Adrenal gland (tissue), 12 donors: ENCODE data around the gene RNF220. TPM values are rescaled to one million over a fixed set of nuclear protein-coding genes. Genes with fewer than 3 reads are reported as not detected.

ENCODE experiments used
- DNase-seq, 7 donors: peaks; one replicate each; pipeline ENCODE4 v3.0.0-alpha.2; 2019 to 2020
- H3K27ac ChIP-seq, 5 donors: fragments of 200-600 bp; sonication (generic) in 4 of 5; 1 replicate in 3 of 5; 2 replicates in 2 of 5; pipeline versions ENCODE4 v1.5.1 to v1.8.0; 2016 to 2020; ENCODE audit warnings: mild to moderate bottlenecking in 1 of 5
- H3K27me3 ChIP-seq: fragments of 200-600 bp; 2 replicates; pipeline ENCODE4 v1.8.0; 2021
- H3K36me3 ChIP-seq, 2 donors: fragments of 200-600 bp; replicated peaks in 1 of 2; 1 replicate in 1 of 2; 2 replicates in 1 of 2; pipeline versions ENCODE4 v1.5.1 to v1.8.0; 2018 to 2022
- H3K4me1 ChIP-seq, 2 donors: fragments of 200-600 bp; replicated peaks in 1 of 2; 1 replicate in 1 of 2; 2 replicates in 1 of 2; pipeline versions ENCODE4 v1.5.1 to v1.8.0; 2018 to 2021
- H3K4me3 ChIP-seq, 4 donors: fragments of 200-600 bp; sonication (generic) in 3 of 4; one replicate each; pipeline ENCODE4 v1.5.1; 2016 to 2018
- H3K9me3 ChIP-seq, 3 donors: fragments of 200-600 bp; sonication (generic) in 1 of 3; replicated peaks in 1 of 3; 1 replicate in 2 of 3; 2 replicates in 1 of 3; pipeline versions ENCODE4 v1.5.1 to v1.8.0; 2016 to 2021
- CTCF ChIP-seq, 6 experiments: fragments of 450-650 bp in 4 of 6; fragments of 200-600 bp in 2 of 6; sonication (generic) in 1 of 6; IDR thresholded peaks; 1 replicate in 5 of 6; 2 replicates in 1 of 6; pipeline versions ENCODE4 v1.5.1 to v1.8.0; 2016 to 2021; ENCODE audit warnings: antibody characterized with exemption in 6 of 6, mild to moderate bottlenecking in 2 of 6, moderate library complexity in 1 of 6
- POLR2A ChIP-seq, 2 donors: fragments of 450-650 bp; IDR thresholded peaks; one replicate each; pipeline ENCODE4 v1.6.1; 2017; ENCODE audit warnings: antibody characterized with exemption in 2 of 2, mild to moderate bottlenecking in 2 of 2, moderate library complexity in 1 of 2
- WGBS, 4 donors: extraction: QIAGEN DNeasy Blood & Tissue Kit in 2 of 4; methylation state at CpG; one replicate each; pipeline versions ENCODE4 v1.1.5 to v1.1.7; 2013 to 2017; 5-methylcytosine and 5-hydroxymethylcytosine counted together
- intact Hi-C, 2 donors: fragments of 100-400 bp; cut with DNase I; formaldehyde crosslinking; loops; one replicate each; pipeline versions ENCODE4 v1.14.1 to v1.15.0; 2022 to 2023
- polyA plus RNA-seq, 3 donors: library from polyadenylated mRNA; stranded (reverse); fragments of 200-250 nt in 2 of 3; fragments of 350-450 nt in 1 of 3; fragmentation: Illumina TruSeq in 1 of 3; extraction: RNeasy Lipid Tissue Mini Kit (QIAGEN cat#74804) in 1 of 3; gene quantifications; one replicate each; pipeline ENCODE4 v1.2.3, GENCODE V29; 2013 to 2014
- total RNA-seq, 9 donors: library from RNA; depleted of rRNA in 4 of 9; stranded (reverse); fragments of >200 nt in 4 of 9; fragments of 120-200 nt in 1 of 9; fragmentation: NEBNext Ultra II Directional in 1 of 9; extraction: Animal tissue kit (Norgen Biotek cat#: 25700) in 1 of 9; gene quantifications; one replicate each; pipeline versions ENCODE4 v1.1.0 to v1.2.4, GENCODE V29; 2013 to 2023
- donor health status: healthy with polysubstance abuse.
- donor health status: Bipolar disorder and iron deficiency.
- donor health status: DM: yes; HTN: yes; CAD: no.
- donor health status: DM: no; HTN: no; CAD: no.
- donor health status: DM: no; HTN: no; CAD: no.
- donor health status: DM: yes; HTN: yes; CAD: no.

The RNF220 gene
- total and polyA plus RNA-seq, 12 donors, result 36.3 to 150 (median 66.5) TPM

- no peak overlapping the region for H3K27ac ChIP-seq
- DNase-seq, result no peak
- H3K36me3 ChIP-seq, result no peaks in the 10 kb centered on the region
- intact Hi-C loops, result no loop called here
- H3K27me3 ChIP-seq, result peaks cover 12% of the 10 kb centered on the region
- WGBS, 4 donors, result 60 to 83% (median 69%) methylated on average over 3 of the region's 3 CpGs
- no peaks in the 10 kb centered on the region for H3K9me3 ChIP-seq
- TF ChIP-seq CTCF (IDR thresholded peaks at IDR 0.05), result no peak
- TF ChIP-seq POLR2A (IDR thresholded peaks at IDR 0.05), result no peak
- H3K4me1 ChIP-seq, result no peaks in the 10 kb centered on the region
- H3K4me3 ChIP-seq, result no peak overlapping the region
These were observed 106.3 kb downstream of the RNF220 start for GRCh38 chr1:44511363-44511762.

- H3K27me3 ChIP-seq, result peaks cover 12% of the 10 kb centered on the region
- no peaks in the 10 kb centered on the region for H3K36me3 ChIP-seq
- H3K4me3 ChIP-seq, result no peak overlapping the region
- intact Hi-C loops, result no loop called here
- no peaks in the 10 kb centered on the region for H3K4me1 ChIP-seq
- WGBS, 4 donors, result 59 to 67% (median 62%) methylated on average over 7 of the region's 7 CpGs
- no peaks in the 10 kb centered on the region for H3K9me3 ChIP-seq
- no peak for TF ChIP-seq CTCF (IDR thresholded peaks at IDR 0.05)
- no peak for TF ChIP-seq POLR2A (IDR thresholded peaks at IDR 0.05)
- no peak overlapping the region for H3K27ac ChIP-seq
- no peak for DNase-seq
These were observed 106.7 kb downstream of the RNF220 start for GRCh38 chr1:44511769-44512168.

- H3K27me3 ChIP-seq, result peaks cover 12% of the 10 kb centered on the region
- H3K4me3 ChIP-seq, result no peak overlapping the region
- 62 to 84% (median 69%) methylated on average over 13 of the region's 13 CpGs for WGBS, 4 donors
- H3K36me3 ChIP-seq, result no peaks in the 10 kb centered on the region
- TF ChIP-seq POLR2A (IDR thresholded peaks at IDR 0.05), result no peak
- TF ChIP-seq CTCF (IDR thresholded peaks at IDR 0.05), result no peak
- DNase-seq, result no peak
- no peaks in the 10 kb centered on the region for H3K9me3 ChIP-seq
- no peak overlapping the region for H3K27ac ChIP-seq
- intact Hi-C loops, result no loop called here
- no peaks in the 10 kb centered on the region for H3K4me1 ChIP-seq
These were observed 107.3 kb downstream of the RNF220 start for GRCh38 chr1:44512313-44512885.

GRCh38 chr1:44513111-44513510 lies 108.1 kb downstream of the RNF220 start:
- intact Hi-C loops, result no loop called here

More at GRCh38 chr1:44513111-44513510, 108.1 kb downstream of the RNF220 start:
- Histone ChIP-seq H3K27ac (no peak overlapping the region), H3K4me1 (no peaks in the 10 kb centered on the region), H3K4me3 (no peak overlapping the region), H3K27me3 (peaks cover 12% of the 10 kb centered on the region), H3K36me3 (no peaks in the 10 kb centered on the region), H3K9me3 (no peaks in the 10 kb centered on the region)
- 79 to 91% (median 89%) methylated on average over 5 of the region's 5 CpGs for WGBS, 4 donors
- DNase-seq, result no peak
- TF ChIP-seq POLR2A (IDR thresholded peaks at IDR 0.05) (no peak), CTCF (IDR thresholded peaks at IDR 0.05) (no peak)
